ENCODE results near the gene L1TD1.
"Not testable (repeated sequence)": the region's sequence is repeated elsewhere in the genome, so short reads cannot be mapped to it uniquely, and the experiment has no call there.

Gene L1TD1

GRCh38 chr1:62177621-62178020, 17.0 kb upstream of the L1TD1 start:
- H3K4me3 ChIP-seq (ENCODE audit: low read depth, low read length): no peak overlapping the region
- in situ Hi-C loops (cut with HindIII; ENCODE audit: low sequenced_read_pairs): no loop called here
- TF ChIP-seq CTCF (IDR thresholded peaks at IDR 0.05; ENCODE audit: low read depth, low read length): no peak
- DNase-seq (ENCODE audit: low read depth, low spot score): no peak

- TF ChIP-seq CTCF (IDR thresholded peaks at IDR 0.05; ENCODE audit: low read depth, low read length): no peak
- no peak for DNase-seq (ENCODE audit: low read depth, low spot score)
- no peak overlapping the region for H3K4me3 ChIP-seq (ENCODE audit: low read depth, low read length)
- in situ Hi-C loops (cut with HindIII; ENCODE audit: low sequenced_read_pairs): no loop called here
These were observed 16.3 kb upstream of the L1TD1 start for GRCh38 chr1:62178372-62178771.

- DNase-seq (ENCODE audit: low read depth, low spot score); in situ Hi-C loops (cut with HindIII; ENCODE audit: low sequenced_read_pairs); H3K4me3 ChIP-seq (ENCODE audit: low read depth, low read length): not testable (repeated sequence)
These were observed 14.6 kb upstream of the L1TD1 start for GRCh38 chr1:62180054-62180453.

GRCh38 chr1:62180639-62181038, 14.0 kb upstream of the L1TD1 start:
- in situ Hi-C loops (cut with HindIII; ENCODE audit: low sequenced_read_pairs): no loop called here
- H3K4me3 ChIP-seq (ENCODE audit: low read depth, low read length): no peak overlapping the region
- no peak for DNase-seq (ENCODE audit: low read depth, low spot score)
- no peak for TF ChIP-seq CTCF (IDR thresholded peaks at IDR 0.05; ENCODE audit: low read depth, low read length)

GRCh38 chr1:62181532-62181931, 13.1 kb upstream of the L1TD1 start:
- in situ Hi-C loops (cut with HindIII; ENCODE audit: low sequenced_read_pairs): no loop called here
- no peak for DNase-seq (ENCODE audit: low read depth, low spot score)
- no peak for TF ChIP-seq CTCF (IDR thresholded peaks at IDR 0.05; ENCODE audit: low read depth, low read length)

GRCh38 chr1:62182157-62182556, 12.5 kb upstream of the L1TD1 start:
- H3K4me3 ChIP-seq (ENCODE audit: low read depth, low read length); DNase-seq (ENCODE audit: low read depth, low spot score); in situ Hi-C loops (cut with HindIII; ENCODE audit: low sequenced_read_pairs): not testable (repeated sequence)

More at GRCh38 chr1:62181532-62181931, 13.1 kb upstream of the L1TD1 start:
- no peak overlapping the region for H3K4me3 ChIP-seq (ENCODE audit: low read depth, low read length)

GRCh38 chr1:62183164-62184020, 11.3 kb upstream of the L1TD1 start:
- DNase-seq (ENCODE audit: low read depth, low spot score); in situ Hi-C loops (cut with HindIII; ENCODE audit: low sequenced_read_pairs); H3K4me3 ChIP-seq (ENCODE audit: low read depth, low read length): not testable (repeated sequence)

- in situ Hi-C loops (cut with HindIII; ENCODE audit: low sequenced_read_pairs): no loop called here
- no peak for DNase-seq (ENCODE audit: low read depth, low spot score)
- no peak overlapping the region for H3K4me3 ChIP-seq (ENCODE audit: low read depth, low read length)
- no peak for TF ChIP-seq CTCF (IDR thresholded peaks at IDR 0.05; ENCODE audit: low read depth, low read length)
These were observed 10.3 kb upstream of the L1TD1 start for GRCh38 chr1:62184336-62184735.

- H3K4me3 ChIP-seq (ENCODE audit: low read depth, low read length); DNase-seq (ENCODE audit: low read depth, low spot score); in situ Hi-C loops (cut with HindIII; ENCODE audit: low sequenced_read_pairs): not testable (repeated sequence)
These were observed 9.4 kb upstream of the L1TD1 start for GRCh38 chr1:62185233-62185632.
